ENCODE data around the gene ZNF101.

DNA sequence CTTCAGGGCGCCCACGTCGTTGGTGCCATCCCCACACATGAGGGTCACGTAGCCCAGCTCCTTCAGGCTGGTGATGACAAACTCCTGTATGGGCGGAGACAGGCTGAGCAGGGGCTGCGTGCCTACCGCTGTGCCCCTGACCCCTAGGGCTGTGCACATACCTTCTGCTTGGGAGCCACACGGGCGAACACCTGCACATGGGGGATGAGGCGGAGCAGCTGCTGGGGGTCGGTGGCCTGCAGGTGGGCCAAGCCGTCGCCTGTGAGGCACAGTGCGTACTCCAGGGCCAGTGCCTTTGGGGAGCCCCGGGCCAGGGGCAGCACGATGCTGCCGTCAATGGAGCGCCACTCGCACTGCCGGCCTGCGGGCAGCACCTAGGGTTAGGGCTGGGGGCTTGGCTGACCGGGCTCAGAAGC, 19.1 kb upstream of the ZNF101 start:
- TF ChIP-seq CTCF (IDR thresholded peaks at IDR 0.05; ENCODE audit: poor library complexity, severe bottlenecking) = no peak
- no peak for TF ChIP-seq REST (IDR thresholded peaks at IDR 0.05; ENCODE audit: borderline replicate concordance)
- no peak for TF ChIP-seq EZH2 (IDR thresholded peaks at IDR 0.05; ENCODE audit: borderline replicate concordance, insufficient read depth, low read length, poor library complexity, severe bottlenecking)
- no peak for TF ChIP-seq POLR2AphosphoS5 (IDR thresholded peaks at IDR 0.05)
- TF ChIP-seq TAF1 (IDR thresholded peaks at IDR 0.05; ENCODE audit: low read depth) = no peak
- no peak for TF ChIP-seq RAD21 (conservative IDR thresholded peaks at IDR 0.05)
